Panc1 (cell line): ENCODE results near the gene CNTROB. TPM values are rescaled to one million over a fixed set of nuclear protein-coding genes. Genes with fewer than 3 reads are reported as not detected.

Source experiments
- ATAC-seq: fragments of 200-7000 bp; cut with Tn5 transposase; 2 replicates; pipeline ENCODE4 v1.9.1; 2020; ENCODE audit warnings: mild to moderate bottlenecking, moderate library complexity
- BruUV-seq: library from RNA; stranded (reverse); fragments of 400-500 nt; replicated peaks from 2 replicates; lab custom pipeline; 2021; lab: Mats Ljungman, UMichigan
- CTCF ChIA-PET: fragments of 300-600 bp; sonication (Branson Sonifier 250); formaldehyde crosslinking; loops from one replicate; lab custom pipeline; 2022; ENCODE audit warnings: antibody characterized with exemption; lab: Charles Lee
- POLR2A ChIA-PET: fragments of 300-600 bp; sonication (Branson Sonifier 250); formaldehyde crosslinking; loops from one replicate; lab custom pipeline; 2022; ENCODE audit warnings: antibody characterized with exemption; lab: Charles Lee
- DNase-seq: peaks from one replicate; pipeline ENCODE4 v3.0.0-alpha.2; 2010; ENCODE audit warnings: low read depth, low spot score
- H3K27ac ChIP-seq: 2 replicates; pipeline ENCODE4 v1.5.1; 2011; ENCODE audit warnings: mild to moderate bottlenecking, low read length, inconsistent platforms
- H3K27me3 ChIP-seq: fragments of 200-500 bp; sonication (Bioruptor generic); 2 replicates; pipeline ENCODE4 v1.6.0; 2014; ENCODE audit warnings: low read length, inconsistent platforms; ENCODE audit not compliant: control insufficient read depth, insufficient read depth
- H3K36me3 ChIP-seq: fragments of 200-500 bp; sonication (Bioruptor generic); 2 replicates; pipeline ENCODE4 v1.5.1; 2014; ENCODE audit warnings: inconsistent platforms, mild to moderate bottlenecking, low read length, moderate library complexity; ENCODE audit not compliant: control insufficient read depth, insufficient read depth
- H3K4me1 ChIP-seq: 2 replicates; pipeline ENCODE4 v1.5.1; 2011; ENCODE audit warnings: inconsistent platforms, mild to moderate bottlenecking, low read length, moderate library complexity; ENCODE audit not compliant: control insufficient read depth, insufficient read depth
- H3K4me3 ChIP-seq, 2 experiments: 2 replicates each; pipeline ENCODE4 v1.5.1; 2011 to 2012; ENCODE audit warnings: low read depth in 2 of 2, low read length in 2 of 2, mild to moderate bottlenecking in 2 of 2, inconsistent platforms in 1 of 2, moderate library complexity in 1 of 2
- H3K9me3 ChIP-seq: fragments of 200-500 bp; sonication (Bioruptor generic); 2 replicates; pipeline ENCODE4 v1.5.1; 2014; ENCODE audit warnings: low read depth, mild to moderate bottlenecking, inconsistent platforms, low read length, moderate library complexity; ENCODE audit not compliant: control insufficient read depth, insufficient read depth
- POLR2AphosphoS5 ChIP-seq: IDR thresholded peaks from 2 replicates; pipeline ENCODE4 v1.6.1; 2012; ENCODE audit warnings: mild to moderate bottlenecking, low read depth, low read length, moderate library complexity
- SIN3A ChIP-seq: IDR thresholded peaks from 2 replicates; pipeline ENCODE4 v1.6.1; 2012; ENCODE audit warnings: low read depth, mild to moderate bottlenecking, low read length, moderate library complexity, borderline replicate concordance; ENCODE audit not compliant: insufficient read depth
- TCF7L2 ChIP-seq: IDR thresholded peaks from 2 replicates; pipeline ENCODE4 v1.6.1; 2011; ENCODE audit warnings: mild to moderate bottlenecking, low read depth, low read length, inconsistent platforms
- in situ Hi-C: cut with HindIII; loops from 2 replicates; pipeline ENCODE4 v1.10.0; 2016; ENCODE audit warnings: low sequenced_read_pairs, low pct_unique_long_range_greater_than_20kb
- intact Hi-C: fragments of 100-400 bp; cut with micrococcal nuclease; formaldehyde crosslinking; loops from one replicate; pipeline ENCODE4 v1.10.0; 2022; ENCODE audit not compliant: unreplicated experiment
- total RNA-seq: library from RNA; stranded (reverse); gene quantifications from one replicate; pipeline ENCODE4 v1.2.1, GENCODE V29; 2021; ENCODE audit not compliant: unreplicated experiment
- TF ChIP-seq, protein P1 (sequence below): fragments of 450-650 bp; IDR thresholded peaks from 2 replicates; pipeline ENCODE4 v1.5.1; 2017; ENCODE audit warnings: mild to moderate bottlenecking
- TF ChIP-seq, protein P2 (sequence below), 2 experiments: IDR thresholded peaks; 2 replicates each; pipeline ENCODE4 v1.6.1; 2011 to 2012; ENCODE audit warnings: low read depth in 2 of 2, control low read depth in 1 of 2, low read length in 1 of 2, mild to moderate bottlenecking in 1 of 2, moderate library complexity in 1 of 2; ENCODE audit not compliant: insufficient read depth in 1 of 2

CNTROB gene
- total RNA-seq, 1 experiment from 2014 or later, result 60.5 TPM

DNA sequence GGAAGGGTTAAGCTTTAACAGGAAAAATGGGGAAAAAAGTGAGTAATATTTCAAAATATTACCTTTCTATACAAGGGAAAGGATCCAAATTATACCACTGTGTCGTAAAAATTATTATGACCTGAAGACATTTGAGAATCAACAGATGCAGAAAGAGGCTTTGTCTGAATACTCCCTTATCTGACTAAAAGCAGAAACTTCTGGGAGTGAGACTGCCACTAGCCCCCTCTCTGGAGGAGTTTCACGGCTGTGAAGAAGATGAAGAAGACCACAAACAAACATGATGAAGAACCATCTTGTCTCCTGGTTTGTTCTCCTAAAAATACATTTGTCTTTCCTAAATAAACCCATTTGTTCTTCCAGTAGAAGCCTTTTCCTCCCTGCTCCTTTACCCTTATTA is 29.4 kb downstream of the CNTROB start:
- in situ Hi-C loops (no loop called here), intact Hi-C loops (no loop called here)
- CTCF ChIA-PET, result no interaction called here
- Histone ChIP-seq H3K27me3 (no peaks in the 10 kb centered on the region), H3K9me3 (no peaks in the 10 kb centered on the region), H3K27ac (no peak overlapping the region), H3K4me1 (no peaks in the 10 kb centered on the region), H3K4me3 (no peak overlapping the region), H3K36me3 (no peaks in the 10 kb centered on the region)
- ATAC-seq (no peak), DNase-seq (no peak)
- no TSS peak for BruUV-seq
- POLR2A ChIA-PET, result interaction anchor here (0.7 kb wide), 1 partner anchor 22 kb away, joined by 3 read pairs; no protein-coding TSS in a partner anchor
- TF ChIP-seq, protein P1, sequence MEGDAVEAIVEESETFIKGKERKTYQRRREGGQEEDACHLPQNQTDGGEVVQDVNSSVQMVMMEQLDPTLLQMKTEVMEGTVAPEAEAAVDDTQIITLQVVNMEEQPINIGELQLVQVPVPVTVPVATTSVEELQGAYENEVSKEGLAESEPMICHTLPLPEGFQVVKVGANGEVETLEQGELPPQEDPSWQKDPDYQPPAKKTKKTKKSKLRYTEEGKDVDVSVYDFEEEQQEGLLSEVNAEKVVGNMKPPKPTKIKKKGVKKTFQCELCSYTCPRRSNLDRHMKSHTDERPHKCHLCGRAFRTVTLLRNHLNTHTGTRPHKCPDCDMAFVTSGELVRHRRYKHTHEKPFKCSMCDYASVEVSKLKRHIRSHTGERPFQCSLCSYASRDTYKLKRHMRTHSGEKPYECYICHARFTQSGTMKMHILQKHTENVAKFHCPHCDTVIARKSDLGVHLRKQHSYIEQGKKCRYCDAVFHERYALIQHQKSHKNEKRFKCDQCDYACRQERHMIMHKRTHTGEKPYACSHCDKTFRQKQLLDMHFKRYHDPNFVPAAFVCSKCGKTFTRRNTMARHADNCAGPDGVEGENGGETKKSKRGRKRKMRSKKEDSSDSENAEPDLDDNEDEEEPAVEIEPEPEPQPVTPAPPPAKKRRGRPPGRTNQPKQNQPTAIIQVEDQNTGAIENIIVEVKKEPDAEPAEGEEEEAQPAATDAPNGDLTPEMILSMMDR, result no peak
- TF ChIP-seq TCF7L2, result no peak

DNA sequence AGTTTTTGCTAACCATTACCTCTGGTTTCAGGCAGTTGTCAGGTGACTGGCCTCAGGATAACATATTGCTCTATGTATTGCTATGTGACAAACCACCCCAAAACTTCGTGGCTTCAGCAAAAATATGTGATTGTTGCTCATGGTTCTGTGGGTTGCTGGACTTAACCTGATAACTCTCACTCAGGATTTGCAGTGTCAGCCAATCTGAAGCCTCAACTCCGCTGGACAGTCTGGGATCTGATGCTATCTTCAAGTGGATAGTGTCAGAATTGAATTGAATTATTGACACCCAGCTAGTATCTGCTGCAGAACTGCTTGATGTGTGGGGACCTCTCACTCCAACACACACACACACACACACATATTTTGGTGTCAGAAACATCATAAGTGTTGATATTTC is 35.7 kb downstream of the CNTROB start:
- POLR2A ChIA-PET, result no interaction called here
- CTCF ChIA-PET, result no interaction called here
- no peaks in the 10 kb centered on the region for H3K9me3 ChIP-seq
- BruUV-seq, result no TSS peak
- DNase-seq (no peak), ATAC-seq (no peak)
- no peaks in the 10 kb centered on the region for H3K4me1 ChIP-seq
- no peak overlapping the region for H3K4me3 ChIP-seq
- TF ChIP-seq, protein P2, sequence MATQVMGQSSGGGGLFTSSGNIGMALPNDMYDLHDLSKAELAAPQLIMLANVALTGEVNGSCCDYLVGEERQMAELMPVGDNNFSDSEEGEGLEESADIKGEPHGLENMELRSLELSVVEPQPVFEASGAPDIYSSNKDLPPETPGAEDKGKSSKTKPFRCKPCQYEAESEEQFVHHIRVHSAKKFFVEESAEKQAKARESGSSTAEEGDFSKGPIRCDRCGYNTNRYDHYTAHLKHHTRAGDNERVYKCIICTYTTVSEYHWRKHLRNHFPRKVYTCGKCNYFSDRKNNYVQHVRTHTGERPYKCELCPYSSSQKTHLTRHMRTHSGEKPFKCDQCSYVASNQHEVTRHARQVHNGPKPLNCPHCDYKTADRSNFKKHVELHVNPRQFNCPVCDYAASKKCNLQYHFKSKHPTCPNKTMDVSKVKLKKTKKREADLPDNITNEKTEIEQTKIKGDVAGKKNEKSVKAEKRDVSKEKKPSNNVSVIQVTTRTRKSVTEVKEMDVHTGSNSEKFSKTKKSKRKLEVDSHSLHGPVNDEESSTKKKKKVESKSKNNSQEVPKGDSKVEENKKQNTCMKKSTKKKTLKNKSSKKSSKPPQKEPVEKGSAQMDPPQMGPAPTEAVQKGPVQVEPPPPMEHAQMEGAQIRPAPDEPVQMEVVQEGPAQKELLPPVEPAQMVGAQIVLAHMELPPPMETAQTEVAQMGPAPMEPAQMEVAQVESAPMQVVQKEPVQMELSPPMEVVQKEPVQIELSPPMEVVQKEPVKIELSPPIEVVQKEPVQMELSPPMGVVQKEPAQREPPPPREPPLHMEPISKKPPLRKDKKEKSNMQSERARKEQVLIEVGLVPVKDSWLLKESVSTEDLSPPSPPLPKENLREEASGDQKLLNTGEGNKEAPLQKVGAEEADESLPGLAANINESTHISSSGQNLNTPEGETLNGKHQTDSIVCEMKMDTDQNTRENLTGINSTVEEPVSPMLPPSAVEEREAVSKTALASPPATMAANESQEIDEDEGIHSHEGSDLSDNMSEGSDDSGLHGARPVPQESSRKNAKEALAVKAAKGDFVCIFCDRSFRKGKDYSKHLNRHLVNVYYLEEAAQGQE (IDR thresholded peaks at IDR 0.05; ENCODE audit: insufficient read depth in 1 of 2, low read depth in 2 of 2, low read length in 1 of 2), result no peak
- TF ChIP-seq TCF7L2, result no peak
- no peak for TF ChIP-seq POLR2AphosphoS5
- H3K27me3 ChIP-seq, result no peaks in the 10 kb centered on the region
- intact Hi-C loops (loop anchor here (2.0 kb wide), 1 partner anchor 35 kb away; the partner anchor contains the start of gene CNTROB), in situ Hi-C loops (no loop called here)
- H3K36me3 ChIP-seq, result no peaks in the 10 kb centered on the region
- no peak overlapping the region for H3K27ac ChIP-seq

DNA sequence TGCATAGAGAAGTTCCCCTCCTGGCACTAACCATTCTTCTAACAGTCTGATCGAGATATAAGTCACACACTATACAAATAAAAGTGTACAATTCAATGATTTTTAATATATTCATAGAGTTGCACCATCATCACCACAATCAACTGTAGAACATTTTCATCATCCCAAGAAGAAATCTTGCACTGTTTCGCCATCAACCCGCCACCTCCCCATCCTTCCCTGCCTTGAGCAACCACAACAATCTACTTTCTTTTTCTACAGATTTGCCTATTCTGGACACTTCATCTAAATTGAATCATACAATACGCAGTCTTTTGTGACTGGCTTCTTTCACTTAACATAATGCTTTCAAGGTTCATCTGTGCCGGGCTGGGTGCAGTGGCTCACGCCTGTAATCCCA is 37.4 kb downstream of the CNTROB start:
- intact Hi-C loops, result no loop called here
- Histone ChIP-seq H3K4me3 (no peak overlapping the region), H3K36me3 (no peaks in the 10 kb centered on the region), H3K4me1 (no peaks in the 10 kb centered on the region), H3K27ac (no peak overlapping the region), H3K27me3 (no peaks in the 10 kb centered on the region), H3K9me3 (no peaks in the 10 kb centered on the region)
- ATAC-seq, result no peak
- BruUV-seq, result no TSS peak
- in situ Hi-C loops, result no loop called here
- TF ChIP-seq POLR2AphosphoS5 (no peak), TCF7L2 (no peak), SIN3A (no peak)
- TF ChIP-seq, protein P1, result no peak
- TF ChIP-seq, protein P2 (IDR thresholded peaks at IDR 0.05; ENCODE audit: insufficient read depth in 1 of 2, low read depth in 2 of 2, low read length in 1 of 2), result no peak
- DNase-seq, result no peak
- ChIA-PET CTCF (no interaction called here), POLR2A (no interaction called here)
